Hepatic stellate cell (primary cell): ENCODE results near the gene CTSK.

Experiments
- DNase-seq: peaks from one replicate; pipeline ENCODE4 v3.0.0; 2011; ENCODE audit warnings: low spot score

CTSK gene

GRCh38 chr1:150760013-150760412 is 48.0 kb downstream of the CTSK start:
- no peak for DNase-seq

GRCh38 chr1:150753416-150753815 is 54.6 kb downstream of the CTSK start:
- no peak for DNase-seq

GRCh38 chr1:150751443-150751842 is 56.6 kb downstream of the CTSK start:
- DNase-seq: no peak

GRCh38 chr1:150749720-150750311 is 58.2 kb downstream of the CTSK start:
- no peak for DNase-seq

- DNase-seq: no peak
These were observed 59.0 kb downstream of the CTSK start for GRCh38 chr1:150748878-150749719.
